ENCODE data around the gene ACVRL1.

ACVRL1 gene

GRCh38 chr12:51925346-51926063 lies 18.2 kb downstream of the ACVRL1 start:
- Histone ChIP-seq H3K4me1 (ENCODE audit: control insufficient read depth, insufficient read depth, low read length, poor library complexity, severe bottlenecking) (no peaks in the 10 kb centered on the region), H3K4me3 (ENCODE audit: insufficient read depth, low read depth, low read length, poor library complexity, severe bottlenecking) (no peak overlapping the region), H3K9me3 (ENCODE audit: control insufficient read depth, low read length) (no peaks in the 10 kb centered on the region), H3K27ac (ENCODE audit: insufficient read depth, low read length, poor library complexity, severe bottlenecking) (no peak overlapping the region), H3K36me3 (ENCODE audit: control insufficient read depth, insufficient read depth, low read length) (no peaks in the 10 kb centered on the region), H3K27me3 (replicated peaks; ENCODE audit: control insufficient read depth, insufficient read depth, low read length, poor library complexity, severe bottlenecking) (no peaks in the 10 kb centered on the region)
- no peak for DNase-seq

GRCh38 chr12:51926064-51926632 lies 18.8 kb downstream of the ACVRL1 start:
- Histone ChIP-seq H3K4me1 (ENCODE audit: control insufficient read depth, insufficient read depth, low read length, poor library complexity, severe bottlenecking) (no peaks in the 10 kb centered on the region), H3K27ac (ENCODE audit: insufficient read depth, low read length, poor library complexity, severe bottlenecking) (no peak overlapping the region), H3K27me3 (replicated peaks; ENCODE audit: control insufficient read depth, insufficient read depth, low read length, poor library complexity, severe bottlenecking) (no peaks in the 10 kb centered on the region), H3K9me3 (ENCODE audit: control insufficient read depth, low read length) (no peaks in the 10 kb centered on the region), H3K4me3 (ENCODE audit: insufficient read depth, low read depth, low read length, poor library complexity, severe bottlenecking) (no peak overlapping the region), H3K36me3 (ENCODE audit: control insufficient read depth, insufficient read depth, low read length) (no peaks in the 10 kb centered on the region)
- no peak for DNase-seq

- no peaks in the 10 kb centered on the region for H3K9me3 ChIP-seq (ENCODE audit: control insufficient read depth, low read length)
- no peaks in the 10 kb centered on the region for H3K27me3 ChIP-seq (replicated peaks; ENCODE audit: control insufficient read depth, insufficient read depth, low read length, poor library complexity, severe bottlenecking)
- no peak overlapping the region for H3K4me3 ChIP-seq (ENCODE audit: insufficient read depth, low read depth, low read length, poor library complexity, severe bottlenecking)
- H3K4me1 ChIP-seq (ENCODE audit: control insufficient read depth, insufficient read depth, low read length, poor library complexity, severe bottlenecking), result no peaks in the 10 kb centered on the region
- H3K36me3 ChIP-seq (ENCODE audit: control insufficient read depth, insufficient read depth, low read length), result no peaks in the 10 kb centered on the region
- DNase-seq, result peak in 2 of 3 donors; percentile 16 to 18
- no peak overlapping the region for H3K27ac ChIP-seq (ENCODE audit: insufficient read depth, low read length, poor library complexity, severe bottlenecking)
Observed at GRCh38 chr12:51926718-51927117, 19.4 kb downstream of the ACVRL1 start.

GRCh38 chr12:51932218-51933076 lies 25.1 kb downstream of the ACVRL1 start:
- no peak for DNase-seq
- H3K36me3 ChIP-seq (ENCODE audit: control insufficient read depth, insufficient read depth, low read length), result no peaks in the 10 kb centered on the region
- no peaks in the 10 kb centered on the region for H3K27me3 ChIP-seq (replicated peaks; ENCODE audit: control insufficient read depth, insufficient read depth, low read length, poor library complexity, severe bottlenecking)
- H3K27ac ChIP-seq (ENCODE audit: insufficient read depth, low read length, poor library complexity, severe bottlenecking), result no peak overlapping the region
- H3K9me3 ChIP-seq (ENCODE audit: control insufficient read depth, low read length), result no peaks in the 10 kb centered on the region
- H3K4me1 ChIP-seq (ENCODE audit: control insufficient read depth, insufficient read depth, low read length, poor library complexity, severe bottlenecking), result no peaks in the 10 kb centered on the region
- H3K4me3 ChIP-seq (ENCODE audit: insufficient read depth, low read depth, low read length, poor library complexity, severe bottlenecking), result no peak overlapping the region

GRCh38 chr12:51934080-51934479 lies 26.8 kb downstream of the ACVRL1 start:
- Histone ChIP-seq H3K9me3 (ENCODE audit: control insufficient read depth, low read length) (no peaks in the 10 kb centered on the region), H3K27ac (ENCODE audit: insufficient read depth, low read length, poor library complexity, severe bottlenecking) (no peak overlapping the region), H3K27me3 (replicated peaks; ENCODE audit: control insufficient read depth, insufficient read depth, low read length, poor library complexity, severe bottlenecking) (no peaks in the 10 kb centered on the region), H3K4me3 (ENCODE audit: insufficient read depth, low read depth, low read length, poor library complexity, severe bottlenecking) (no peak overlapping the region), H3K36me3 (ENCODE audit: control insufficient read depth, insufficient read depth, low read length) (no peaks in the 10 kb centered on the region), H3K4me1 (ENCODE audit: control insufficient read depth, insufficient read depth, low read length, poor library complexity, severe bottlenecking) (no peaks in the 10 kb centered on the region)
- DNase-seq, result no peak

- H3K9me3 ChIP-seq (ENCODE audit: control insufficient read depth, low read length), result no peaks in the 10 kb centered on the region
- no peak overlapping the region for H3K27ac ChIP-seq (ENCODE audit: insufficient read depth, low read length, poor library complexity, severe bottlenecking)
- H3K27me3 ChIP-seq (replicated peaks; ENCODE audit: control insufficient read depth, insufficient read depth, low read length, poor library complexity, severe bottlenecking), result no peaks in the 10 kb centered on the region
Observed at GRCh38 chr12:51937926-51938325, 30.6 kb downstream of the ACVRL1 start.

GRCh38 chr12:51938726-51939125 lies 31.4 kb downstream of the ACVRL1 start:
- no peak for DNase-seq
- H3K27ac ChIP-seq (ENCODE audit: insufficient read depth, low read length, poor library complexity, severe bottlenecking), result no peak overlapping the region
- H3K27me3 ChIP-seq (replicated peaks; ENCODE audit: control insufficient read depth, insufficient read depth, low read length, poor library complexity, severe bottlenecking), result no peaks in the 10 kb centered on the region
- no peak overlapping the region for H3K4me3 ChIP-seq (ENCODE audit: insufficient read depth, low read depth, low read length, poor library complexity, severe bottlenecking)
- H3K36me3 ChIP-seq (ENCODE audit: control insufficient read depth, insufficient read depth, low read length), result no peaks in the 10 kb centered on the region
- no peaks in the 10 kb centered on the region for H3K9me3 ChIP-seq (ENCODE audit: control insufficient read depth, low read length)
- H3K4me1 ChIP-seq (ENCODE audit: control insufficient read depth, insufficient read depth, low read length, poor library complexity, severe bottlenecking), result no peaks in the 10 kb centered on the region

More at GRCh38 chr12:51937926-51938325, 30.6 kb downstream of the ACVRL1 start:
- DNase-seq, result no peak
- Histone ChIP-seq H3K4me3 (ENCODE audit: insufficient read depth, low read depth, low read length, poor library complexity, severe bottlenecking) (no peak overlapping the region), H3K36me3 (ENCODE audit: control insufficient read depth, insufficient read depth, low read length) (no peaks in the 10 kb centered on the region), H3K4me1 (ENCODE audit: control insufficient read depth, insufficient read depth, low read length, poor library complexity, severe bottlenecking) (no peaks in the 10 kb centered on the region)

- Histone ChIP-seq H3K4me3 (ENCODE audit: insufficient read depth, low read depth, low read length, poor library complexity, severe bottlenecking) (no peak overlapping the region), H3K27ac (ENCODE audit: insufficient read depth, low read length, poor library complexity, severe bottlenecking) (no peak overlapping the region), H3K9me3 (ENCODE audit: control insufficient read depth, low read length) (no peaks in the 10 kb centered on the region), H3K27me3 (replicated peaks; ENCODE audit: control insufficient read depth, insufficient read depth, low read length, poor library complexity, severe bottlenecking) (no peaks in the 10 kb centered on the region), H3K36me3 (ENCODE audit: control insufficient read depth, insufficient read depth, low read length) (no peaks in the 10 kb centered on the region), H3K4me1 (ENCODE audit: control insufficient read depth, insufficient read depth, low read length, poor library complexity, severe bottlenecking) (no peaks in the 10 kb centered on the region)
- DNase-seq, result no peak
Observed at GRCh38 chr12:51941011-51941581, 33.8 kb downstream of the ACVRL1 start.

- Histone ChIP-seq H3K27me3 (replicated peaks; ENCODE audit: control insufficient read depth, insufficient read depth, low read length, poor library complexity, severe bottlenecking) (no peaks in the 10 kb centered on the region), H3K36me3 (ENCODE audit: control insufficient read depth, insufficient read depth, low read length) (no peaks in the 10 kb centered on the region), H3K9me3 (ENCODE audit: control insufficient read depth, low read length) (no peaks in the 10 kb centered on the region), H3K27ac (ENCODE audit: insufficient read depth, low read length, poor library complexity, severe bottlenecking) (no peak overlapping the region), H3K4me1 (ENCODE audit: control insufficient read depth, insufficient read depth, low read length, poor library complexity, severe bottlenecking) (no peaks in the 10 kb centered on the region), H3K4me3 (ENCODE audit: insufficient read depth, low read depth, low read length, poor library complexity, severe bottlenecking) (no peak overlapping the region)
- DNase-seq, result no peak
Observed at GRCh38 chr12:51941604-51942003, 34.3 kb downstream of the ACVRL1 start.
